Vagina (tissue), 2 donors: Measurements from ENCODE around the gene TMEM244.

Source experiments
- POLR2A ChIP-seq, 2 donors: fragments of 450-650 bp; IDR thresholded peaks; one replicate each; pipeline ENCODE4 v1.6.1; 2017; ENCODE audit warnings: antibody characterized with exemption in 2 of 2, mild to moderate bottlenecking in 2 of 2, moderate library complexity in 2 of 2
- POLR2AphosphoS5 ChIP-seq, 2 donors: sonication (generic); formaldehyde crosslinking; IDR thresholded peaks; one replicate each; pipeline ENCODE4 v1.9.0; 2017; ENCODE audit warnings: antibody characterized with exemption in 2 of 2, mild to moderate bottlenecking in 2 of 2, low read depth in 1 of 2; ENCODE audit not compliant: insufficient read depth in 1 of 2
- TF ChIP-seq, protein P1 (sequence below), 3 experiments: fragments of 450-650 bp in 2 of 3; fragments of 200-600 bp in 1 of 3; sonication (generic) in 1 of 3; IDR thresholded peaks; one replicate each; pipeline ENCODE4 v1.5.1; 2017 to 2019; ENCODE audit warnings: antibody characterized with exemption in 3 of 3, mild to moderate bottlenecking in 2 of 3, moderate library complexity in 2 of 3

DNA sequence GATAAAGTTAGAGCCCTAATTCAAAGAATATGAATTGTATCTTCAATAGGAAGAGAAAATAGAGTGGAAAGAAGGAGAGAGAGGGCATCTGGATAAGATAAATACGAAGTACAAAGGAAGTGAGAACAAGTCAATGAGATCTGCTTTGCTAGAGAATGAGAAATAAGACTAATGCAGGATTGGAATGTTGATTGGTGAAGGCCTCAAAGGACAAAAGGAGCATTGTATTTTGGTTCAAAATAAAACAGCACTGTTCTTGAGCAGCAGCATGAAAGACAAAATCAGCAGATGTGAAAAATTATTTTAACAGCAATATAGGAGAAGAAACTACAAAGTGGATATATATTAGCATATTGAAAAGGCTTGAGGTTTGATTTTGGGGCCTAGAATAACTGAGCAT is 5.1 kb upstream of the TMEM244 start:
- TF ChIP-seq POLR2AphosphoS5 (IDR thresholded peaks at IDR 0.05; ENCODE audit: insufficient read depth in 1 of 2, low read depth in 1 of 2) (no peak), POLR2A (IDR thresholded peaks at IDR 0.05) (no peak)
- TF ChIP-seq, protein P1, sequence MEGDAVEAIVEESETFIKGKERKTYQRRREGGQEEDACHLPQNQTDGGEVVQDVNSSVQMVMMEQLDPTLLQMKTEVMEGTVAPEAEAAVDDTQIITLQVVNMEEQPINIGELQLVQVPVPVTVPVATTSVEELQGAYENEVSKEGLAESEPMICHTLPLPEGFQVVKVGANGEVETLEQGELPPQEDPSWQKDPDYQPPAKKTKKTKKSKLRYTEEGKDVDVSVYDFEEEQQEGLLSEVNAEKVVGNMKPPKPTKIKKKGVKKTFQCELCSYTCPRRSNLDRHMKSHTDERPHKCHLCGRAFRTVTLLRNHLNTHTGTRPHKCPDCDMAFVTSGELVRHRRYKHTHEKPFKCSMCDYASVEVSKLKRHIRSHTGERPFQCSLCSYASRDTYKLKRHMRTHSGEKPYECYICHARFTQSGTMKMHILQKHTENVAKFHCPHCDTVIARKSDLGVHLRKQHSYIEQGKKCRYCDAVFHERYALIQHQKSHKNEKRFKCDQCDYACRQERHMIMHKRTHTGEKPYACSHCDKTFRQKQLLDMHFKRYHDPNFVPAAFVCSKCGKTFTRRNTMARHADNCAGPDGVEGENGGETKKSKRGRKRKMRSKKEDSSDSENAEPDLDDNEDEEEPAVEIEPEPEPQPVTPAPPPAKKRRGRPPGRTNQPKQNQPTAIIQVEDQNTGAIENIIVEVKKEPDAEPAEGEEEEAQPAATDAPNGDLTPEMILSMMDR (IDR thresholded peaks at IDR 0.05), result no peak
